ENCODE measurements around the gene NUBP2. TPM values are rescaled to one million over a fixed set of nuclear protein-coding genes. Genes with fewer than 3 reads are reported as not detected.

Gene NUBP2
- total RNA-seq, 1 experiment from 2014 or later = 89.2 TPM

GRCh38 chr16:1763521-1764511, 18.9 kb upstream of the NUBP2 start (continued):
- TF ChIP-seq ATF1 (CRISPR knock-in tag; IDR thresholded peaks at IDR 0.05) (0 out of 2 replicates have a peak, but pooled peaks have one; percentile 18), NFE2L1 (CRISPR knock-in tag; IDR thresholded peaks at IDR 0.05) (peak; percentile 92; the same call in 1 of the 2 replicates), GTF2I (CRISPR knock-in tag; conservative IDR thresholded peaks at IDR 0.05) (no peak), ZNF219 (CRISPR knock-in tag; IDR thresholded peaks at IDR 0.05; ENCODE audit: borderline replicate concordance) (peak; percentile 85; the same call in 1 of the 2 replicates), ZNF423 (CRISPR knock-in tag; IDR thresholded peaks at IDR 0.05) (no peak), ESRRA (CRISPR knock-in tag; IDR thresholded peaks at IDR 0.05; ENCODE audit: borderline replicate concordance) (peak; percentile 95; the same call in 1 of the 2 replicates), NR3C1 (CRISPR knock-in tag; conservative IDR thresholded peaks at IDR 0.05; ENCODE audit: low read depth) (0 out of 2 replicates have a peak, but pooled peaks have one; percentile 53), CREM (CRISPR knock-in tag; IDR thresholded peaks at IDR 0.05) (peak; percentile 20; the same call in 1 of the 2 replicates), MYBL2 (CRISPR knock-in tag; IDR thresholded peaks at IDR 0.05) (peak; percentile 68; the same call in 1 of the 2 replicates), PRRX2 (CRISPR knock-in tag; IDR thresholded peaks at IDR 0.05) (no peak), RORB (CRISPR knock-in tag; IDR thresholded peaks at IDR 0.05) (no peak), ZNF512 (CRISPR knock-in tag; IDR thresholded peaks at IDR 0.05; ENCODE audit: borderline replicate concordance) (no peak), NR1H2 (CRISPR knock-in tag; IDR thresholded peaks at IDR 0.05) (no peak), TP53 (CRISPR knock-in tag; IDR thresholded peaks at IDR 0.05) (peak; percentile 93), RELA (CRISPR knock-in tag; IDR thresholded peaks at IDR 0.05; ENCODE audit: borderline replicate concordance) (peak; percentile 91; the same call in 1 of the 2 replicates), ATF3 (CRISPR knock-in tag; conservative IDR thresholded peaks at IDR 0.05) (0 out of 2 replicates have a peak, but pooled peaks have one; percentile 42), ZNF416 (CRISPR knock-in tag; IDR thresholded peaks at IDR 0.05) (0 out of 2 replicates have a peak, but pooled peaks have one; percentile 4)
- TF ChIP-seq, protein P1, sequence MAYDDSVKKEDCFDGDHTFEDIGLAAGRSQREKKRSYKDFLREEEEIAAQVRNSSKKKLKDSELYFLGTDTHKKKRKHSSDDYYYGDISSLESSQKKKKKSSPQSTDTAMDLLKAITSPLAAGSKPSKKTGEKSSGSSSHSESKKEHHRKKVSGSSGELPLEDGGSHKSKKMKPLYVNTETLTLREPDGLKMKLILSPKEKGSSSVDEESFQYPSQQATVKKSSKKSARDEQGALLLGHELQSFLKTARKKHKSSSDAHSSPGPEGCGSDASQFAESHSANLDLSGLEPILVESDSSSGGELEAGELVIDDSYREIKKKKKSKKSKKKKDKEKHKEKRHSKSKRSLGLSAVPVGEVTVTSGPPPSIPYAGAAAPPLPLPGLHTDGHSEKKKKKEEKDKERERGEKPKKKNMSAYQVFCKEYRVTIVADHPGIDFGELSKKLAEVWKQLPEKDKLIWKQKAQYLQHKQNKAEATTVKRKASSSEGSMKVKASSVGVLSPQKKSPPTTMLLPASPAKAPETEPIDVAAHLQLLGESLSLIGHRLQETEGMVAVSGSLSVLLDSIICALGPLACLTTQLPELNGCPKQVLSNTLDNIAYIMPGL (CRISPR knock-in tag; IDR thresholded peaks at IDR 0.05) = 0 out of 2 replicates have a peak, but pooled peaks have one; percentile 62
- TF ChIP-seq, protein P2, sequence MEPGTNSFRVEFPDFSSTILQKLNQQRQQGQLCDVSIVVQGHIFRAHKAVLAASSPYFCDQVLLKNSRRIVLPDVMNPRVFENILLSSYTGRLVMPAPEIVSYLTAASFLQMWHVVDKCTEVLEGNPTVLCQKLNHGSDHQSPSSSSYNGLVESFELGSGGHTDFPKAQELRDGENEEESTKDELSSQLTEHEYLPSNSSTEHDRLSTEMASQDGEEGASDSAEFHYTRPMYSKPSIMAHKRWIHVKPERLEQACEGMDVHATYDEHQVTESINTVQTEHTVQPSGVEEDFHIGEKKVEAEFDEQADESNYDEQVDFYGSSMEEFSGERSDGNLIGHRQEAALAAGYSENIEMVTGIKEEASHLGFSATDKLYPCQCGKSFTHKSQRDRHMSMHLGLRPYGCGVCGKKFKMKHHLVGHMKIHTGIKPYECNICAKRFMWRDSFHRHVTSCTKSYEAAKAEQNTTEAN (CRISPR knock-in tag; IDR thresholded peaks at IDR 0.05) = peak; percentile 70; the same call in 1 of the 2 replicates
- TF ChIP-seq, protein P3, sequence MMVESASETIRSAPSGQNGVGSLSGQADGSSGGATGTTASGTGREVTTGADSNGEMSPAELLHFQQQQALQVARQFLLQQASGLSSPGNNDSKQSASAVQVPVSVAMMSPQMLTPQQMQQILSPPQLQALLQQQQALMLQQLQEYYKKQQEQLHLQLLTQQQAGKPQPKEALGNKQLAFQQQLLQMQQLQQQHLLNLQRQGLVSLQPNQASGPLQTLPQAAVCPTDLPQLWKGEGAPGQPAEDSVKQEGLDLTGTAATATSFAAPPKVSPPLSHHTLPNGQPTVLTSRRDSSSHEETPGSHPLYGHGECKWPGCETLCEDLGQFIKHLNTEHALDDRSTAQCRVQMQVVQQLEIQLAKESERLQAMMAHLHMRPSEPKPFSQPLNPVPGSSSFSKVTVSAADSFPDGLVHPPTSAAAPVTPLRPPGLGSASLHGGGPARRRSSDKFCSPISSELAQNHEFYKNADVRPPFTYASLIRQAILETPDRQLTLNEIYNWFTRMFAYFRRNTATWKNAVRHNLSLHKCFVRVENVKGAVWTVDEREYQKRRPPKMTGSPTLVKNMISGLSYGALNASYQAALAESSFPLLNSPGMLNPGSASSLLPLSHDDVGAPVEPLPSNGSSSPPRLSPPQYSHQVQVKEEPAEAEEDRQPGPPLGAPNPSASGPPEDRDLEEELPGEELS (CRISPR knock-in tag; IDR thresholded peaks at IDR 0.05) = peak; percentile 96
- TF ChIP-seq, protein P4, sequence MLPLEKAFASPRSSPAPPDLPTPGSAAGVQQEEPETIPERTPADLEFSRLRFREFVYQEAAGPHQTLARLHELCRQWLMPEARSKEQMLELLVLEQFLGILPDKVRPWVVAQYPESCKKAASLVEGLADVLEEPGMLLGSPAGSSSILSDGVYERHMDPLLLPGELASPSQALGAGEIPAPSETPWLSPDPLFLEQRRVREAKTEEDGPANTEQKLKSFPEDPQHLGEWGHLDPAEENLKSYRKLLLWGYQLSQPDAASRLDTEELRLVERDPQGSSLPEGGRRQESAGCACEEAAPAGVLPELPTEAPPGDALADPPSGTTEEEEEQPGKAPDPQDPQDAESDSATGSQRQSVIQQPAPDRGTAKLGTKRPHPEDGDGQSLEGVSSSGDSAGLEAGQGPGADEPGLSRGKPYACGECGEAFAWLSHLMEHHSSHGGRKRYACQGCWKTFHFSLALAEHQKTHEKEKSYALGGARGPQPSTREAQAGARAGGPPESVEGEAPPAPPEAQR (CRISPR knock-in tag; IDR thresholded peaks at IDR 0.05) = no peak
- TF ChIP-seq, protein P5, sequence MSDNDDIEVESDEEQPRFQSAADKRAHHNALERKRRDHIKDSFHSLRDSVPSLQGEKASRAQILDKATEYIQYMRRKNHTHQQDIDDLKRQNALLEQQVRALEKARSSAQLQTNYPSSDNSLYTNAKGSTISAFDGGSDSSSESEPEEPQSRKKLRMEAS (CRISPR knock-in tag; IDR thresholded peaks at IDR 0.05) = peak; percentile 96
- TF ChIP-seq, protein P6, sequence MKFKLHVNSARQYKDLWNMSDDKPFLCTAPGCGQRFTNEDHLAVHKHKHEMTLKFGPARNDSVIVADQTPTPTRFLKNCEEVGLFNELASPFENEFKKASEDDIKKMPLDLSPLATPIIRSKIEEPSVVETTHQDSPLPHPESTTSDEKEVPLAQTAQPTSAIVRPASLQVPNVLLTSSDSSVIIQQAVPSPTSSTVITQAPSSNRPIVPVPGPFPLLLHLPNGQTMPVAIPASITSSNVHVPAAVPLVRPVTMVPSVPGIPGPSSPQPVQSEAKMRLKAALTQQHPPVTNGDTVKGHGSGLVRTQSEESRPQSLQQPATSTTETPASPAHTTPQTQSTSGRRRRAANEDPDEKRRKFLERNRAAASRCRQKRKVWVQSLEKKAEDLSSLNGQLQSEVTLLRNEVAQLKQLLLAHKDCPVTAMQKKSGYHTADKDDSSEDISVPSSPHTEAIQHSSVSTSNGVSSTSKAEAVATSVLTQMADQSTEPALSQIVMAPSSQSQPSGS (CRISPR knock-in tag; IDR thresholded peaks at IDR 0.05; ENCODE audit: borderline replicate concordance, low read depth) = 0 out of 2 replicates have a peak, but pooled peaks have one; percentile 78
- TF ChIP-seq, protein P7, sequence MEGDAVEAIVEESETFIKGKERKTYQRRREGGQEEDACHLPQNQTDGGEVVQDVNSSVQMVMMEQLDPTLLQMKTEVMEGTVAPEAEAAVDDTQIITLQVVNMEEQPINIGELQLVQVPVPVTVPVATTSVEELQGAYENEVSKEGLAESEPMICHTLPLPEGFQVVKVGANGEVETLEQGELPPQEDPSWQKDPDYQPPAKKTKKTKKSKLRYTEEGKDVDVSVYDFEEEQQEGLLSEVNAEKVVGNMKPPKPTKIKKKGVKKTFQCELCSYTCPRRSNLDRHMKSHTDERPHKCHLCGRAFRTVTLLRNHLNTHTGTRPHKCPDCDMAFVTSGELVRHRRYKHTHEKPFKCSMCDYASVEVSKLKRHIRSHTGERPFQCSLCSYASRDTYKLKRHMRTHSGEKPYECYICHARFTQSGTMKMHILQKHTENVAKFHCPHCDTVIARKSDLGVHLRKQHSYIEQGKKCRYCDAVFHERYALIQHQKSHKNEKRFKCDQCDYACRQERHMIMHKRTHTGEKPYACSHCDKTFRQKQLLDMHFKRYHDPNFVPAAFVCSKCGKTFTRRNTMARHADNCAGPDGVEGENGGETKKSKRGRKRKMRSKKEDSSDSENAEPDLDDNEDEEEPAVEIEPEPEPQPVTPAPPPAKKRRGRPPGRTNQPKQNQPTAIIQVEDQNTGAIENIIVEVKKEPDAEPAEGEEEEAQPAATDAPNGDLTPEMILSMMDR (IDR thresholded peaks at IDR 0.05) = peak; percentile 48
- TF ChIP-seq, protein P8, sequence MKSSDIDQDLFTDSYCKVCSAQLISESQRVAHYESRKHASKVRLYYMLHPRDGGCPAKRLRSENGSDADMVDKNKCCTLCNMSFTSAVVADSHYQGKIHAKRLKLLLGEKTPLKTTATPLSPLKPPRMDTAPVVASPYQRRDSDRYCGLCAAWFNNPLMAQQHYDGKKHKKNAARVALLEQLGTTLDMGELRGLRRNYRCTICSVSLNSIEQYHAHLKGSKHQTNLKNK (CRISPR knock-in tag; IDR thresholded peaks at IDR 0.05) = no peak
